RKO (cell line): Measurements from ENCODE around the gene GLP2R.

Experiments
- DNase-seq: peaks from one replicate; pipeline ENCODE4 v3.0.0-alpha.2; 2016; ENCODE audit warnings: low spot score

The GLP2R gene

DNA sequence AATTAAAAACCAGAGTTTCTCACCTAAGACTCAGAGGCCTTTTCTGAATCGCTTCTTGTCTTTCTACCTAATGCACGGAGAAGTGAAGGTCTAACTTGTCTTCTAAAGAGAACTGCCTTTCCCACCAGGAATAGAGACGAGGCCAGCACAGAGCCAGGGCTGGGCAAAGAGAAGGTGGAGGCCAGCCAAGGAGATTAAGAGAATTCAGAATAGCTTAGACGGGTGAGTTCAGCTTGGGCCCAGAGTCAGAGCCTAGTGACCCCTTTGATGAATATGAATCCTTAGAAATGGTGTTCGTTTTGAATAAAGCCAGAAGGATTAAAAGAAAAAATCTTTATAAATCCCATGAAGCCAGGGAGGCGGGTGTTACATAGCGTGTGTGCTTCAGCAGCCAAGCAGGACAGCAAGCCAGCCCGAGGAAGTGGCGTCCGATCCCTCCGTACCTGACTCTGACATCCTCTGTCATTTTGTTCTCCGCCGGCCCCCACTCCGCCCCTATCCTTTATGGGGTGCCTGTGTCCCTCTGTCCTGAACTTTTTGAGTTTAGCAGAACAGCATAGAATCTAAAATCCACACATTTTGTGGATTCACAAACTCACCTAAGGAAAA is 11.3 kb upstream of the GLP2R start:
- no peak for DNase-seq

DNA sequence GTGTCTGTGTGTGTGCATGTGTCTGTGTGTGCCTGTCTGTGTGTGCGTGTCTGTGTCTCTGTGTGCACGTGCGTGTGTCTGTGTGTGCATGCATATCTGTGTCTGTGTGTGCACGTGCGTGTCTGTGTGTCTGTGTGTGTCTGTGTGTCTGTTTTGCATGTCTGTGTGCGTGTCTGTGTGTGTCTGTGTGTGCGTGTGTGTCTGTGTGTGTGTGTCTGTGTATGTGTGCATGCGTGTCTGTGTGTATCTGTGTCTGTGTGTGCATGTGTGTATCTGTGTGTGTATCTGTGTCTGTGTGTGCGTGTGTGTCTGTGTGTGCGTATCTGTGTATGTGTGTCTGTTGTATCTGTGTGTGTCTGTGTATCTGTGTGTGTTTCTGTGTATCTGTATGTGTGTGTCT is 9.3 kb upstream of the GLP2R start:
- DNase-seq, result no peak

DNA sequence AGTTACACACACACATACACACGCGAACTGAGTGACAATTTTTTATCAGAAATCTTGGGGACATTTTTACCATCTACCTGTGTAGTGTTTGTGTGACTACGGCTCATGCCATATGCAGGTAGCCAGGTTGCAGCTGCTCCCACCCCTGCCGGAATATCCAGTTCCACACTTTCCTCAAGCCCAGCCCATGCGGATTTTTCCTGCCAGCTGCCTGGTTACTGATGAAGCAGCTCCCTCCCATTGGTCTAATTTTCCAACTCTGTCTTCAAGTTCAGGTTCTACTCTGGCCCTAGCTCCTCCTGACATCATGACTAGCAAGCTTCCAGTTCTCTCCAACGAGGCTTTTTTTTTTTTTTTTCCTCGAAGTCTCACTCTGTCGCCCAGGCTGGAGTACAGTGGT is 8.6 kb upstream of the GLP2R start:
- no peak for DNase-seq

DNA sequence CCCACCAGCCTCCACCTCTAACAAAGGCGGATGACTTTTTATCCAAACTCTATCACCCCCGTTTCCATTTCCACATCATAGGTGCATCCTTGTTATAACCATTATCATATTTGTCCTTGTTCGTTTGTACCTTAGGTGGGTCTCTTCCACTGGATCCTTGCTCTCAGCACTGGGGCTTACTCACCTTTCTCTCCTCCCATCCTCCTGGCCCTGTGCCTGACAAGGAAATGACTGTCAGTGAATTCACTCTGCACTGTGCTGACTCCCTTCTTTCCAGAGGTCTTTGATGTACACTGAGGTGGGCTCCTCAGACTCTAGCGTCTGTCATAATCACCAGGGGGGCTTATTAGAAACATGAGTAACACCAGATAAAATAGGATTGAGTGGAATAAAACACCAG is 7.0 kb upstream of the GLP2R start:
- no peak for DNase-seq

DNA sequence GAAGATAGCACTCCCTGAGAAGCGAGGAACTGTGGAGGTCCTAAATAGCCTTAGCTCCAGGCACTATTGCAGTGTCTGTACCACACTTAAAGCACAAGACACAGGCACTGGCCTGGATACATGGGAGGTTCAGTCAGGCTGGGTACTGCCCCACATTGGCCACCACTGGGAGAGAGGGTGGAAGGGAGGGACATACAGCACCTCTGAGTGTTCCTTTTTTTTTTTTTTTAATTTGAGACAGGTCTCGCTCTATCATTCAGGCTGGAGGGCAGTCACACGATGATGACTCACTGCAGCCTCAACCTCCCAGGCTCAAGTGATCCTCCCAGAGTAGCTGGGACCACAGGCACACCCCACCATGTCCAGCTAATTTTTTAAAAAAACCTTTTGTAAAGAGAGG is 5.3 kb upstream of the GLP2R start:
- no peak for DNase-seq

DNA sequence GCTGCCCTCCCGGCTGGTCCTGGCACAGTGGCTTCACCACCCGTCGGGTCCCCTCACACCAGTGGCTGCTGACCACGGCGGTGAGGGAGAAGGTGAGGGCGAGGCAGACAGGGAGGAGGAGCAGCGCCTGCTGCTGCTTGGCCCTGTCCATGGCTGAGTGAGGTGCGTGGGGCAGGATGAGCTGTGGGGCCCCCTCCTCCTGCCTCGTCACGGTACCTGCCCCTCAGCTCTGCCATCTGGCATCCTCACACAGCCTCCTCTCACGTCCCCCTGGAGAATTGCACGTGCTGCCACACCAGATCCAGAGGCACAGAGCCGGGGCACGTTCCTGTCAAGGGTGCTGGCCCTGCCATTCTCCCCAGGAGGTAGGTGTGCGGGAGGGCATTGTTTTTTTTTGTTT is 3.8 kb upstream of the GLP2R start, which contains the start of gene GSG1L2:
Gene GSG1L2 (minus strand): TSS at position 159 of the 400 bp plus-strand sequence. CDS start 8 bp downstream, at position 151.
- DNase-seq, result no peak

DNA sequence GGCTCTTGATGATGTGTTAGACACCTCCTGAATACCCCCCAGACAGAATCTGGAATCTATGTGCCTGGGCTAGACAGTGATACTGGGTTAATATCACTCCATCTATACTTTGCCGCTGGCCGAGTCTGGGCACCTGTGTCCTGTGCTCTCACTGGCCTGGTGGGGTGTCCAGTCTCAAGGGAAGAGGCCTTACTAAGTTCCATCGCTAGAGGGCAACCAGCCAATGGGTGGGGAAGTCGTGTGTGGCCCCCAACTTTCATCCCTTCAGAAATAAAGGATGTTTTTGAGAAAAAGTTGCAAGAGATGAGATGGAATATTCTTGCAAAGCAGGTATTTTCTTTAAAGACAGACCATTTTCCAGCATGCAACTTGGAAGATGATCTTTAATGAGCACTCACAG is 1.6 kb upstream of the GLP2R start:
- no peak for DNase-seq

DNA sequence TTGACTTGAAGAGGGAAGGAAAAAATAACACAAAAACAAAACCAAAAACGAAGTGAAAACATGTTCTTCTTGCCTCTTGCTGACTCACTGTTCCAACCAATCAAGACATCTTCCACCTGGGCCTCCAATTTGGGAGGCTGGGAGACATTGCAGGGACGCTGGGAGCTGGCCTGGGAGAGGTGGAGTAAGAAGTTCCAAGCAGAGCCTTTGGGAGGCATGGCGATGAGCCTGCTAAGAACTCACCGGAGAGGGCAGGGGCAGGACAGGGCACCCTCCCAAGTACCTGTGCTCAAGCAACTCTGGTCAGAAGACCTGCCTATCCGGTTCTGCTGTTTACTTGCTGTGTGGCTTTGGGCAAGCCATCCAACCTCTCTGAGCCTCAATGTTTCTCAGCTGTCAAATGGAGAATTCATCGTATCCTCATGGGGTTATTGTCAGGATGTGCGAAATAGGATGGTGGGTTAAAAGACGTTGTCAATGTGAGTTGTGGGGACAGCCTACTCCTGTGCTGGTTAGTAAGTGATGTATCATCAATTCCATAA is 856 bp upstream of the GLP2R start:
- no peak for DNase-seq

DNA sequence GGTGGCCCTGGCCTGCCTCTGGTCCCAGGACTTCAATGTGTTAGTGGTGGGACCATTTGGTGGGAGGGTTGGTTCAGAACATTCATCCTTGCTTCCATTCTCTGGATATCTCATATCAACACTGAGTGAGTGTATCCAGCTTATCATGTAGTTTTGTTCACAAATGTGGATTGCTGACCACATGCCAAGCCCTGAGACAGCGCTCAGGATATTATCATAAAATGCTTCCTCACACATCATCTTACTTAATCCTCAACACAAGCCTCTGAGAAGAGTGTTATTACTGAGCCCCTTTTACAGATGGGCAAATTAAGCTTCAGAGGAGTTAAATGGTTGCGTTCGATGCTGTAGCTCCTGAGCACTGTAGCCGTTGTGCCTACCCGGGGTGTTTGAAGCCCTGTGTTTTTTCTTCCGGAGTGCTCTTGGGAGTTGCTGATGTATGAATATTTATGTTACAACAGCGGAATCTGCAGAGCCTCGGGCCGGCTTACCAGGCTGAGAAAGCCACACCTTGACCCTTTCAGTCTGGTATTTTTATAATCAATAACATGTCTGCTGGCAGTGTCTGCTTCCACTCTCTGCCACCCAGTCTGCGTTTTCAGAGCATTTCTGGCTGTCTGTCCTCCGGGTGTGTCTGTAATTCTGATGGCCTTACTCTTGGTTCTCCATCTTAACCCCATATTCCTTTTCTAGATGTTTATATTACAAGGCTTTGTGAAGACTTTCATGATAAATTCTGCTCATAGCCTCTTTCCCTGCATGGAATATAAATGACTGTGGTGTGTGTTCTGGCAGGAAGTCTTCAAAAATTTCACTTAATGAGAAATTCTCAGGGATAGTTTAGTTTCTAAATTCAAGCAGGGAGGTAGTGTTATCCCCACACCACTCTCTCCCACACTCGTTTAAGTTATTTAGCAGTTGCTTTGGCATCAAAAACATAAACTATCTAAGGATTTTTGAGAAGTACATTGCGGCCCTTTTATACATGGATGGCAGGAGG is 2.9 kb downstream of the GLP2R start:
- no peak for DNase-seq

DNA sequence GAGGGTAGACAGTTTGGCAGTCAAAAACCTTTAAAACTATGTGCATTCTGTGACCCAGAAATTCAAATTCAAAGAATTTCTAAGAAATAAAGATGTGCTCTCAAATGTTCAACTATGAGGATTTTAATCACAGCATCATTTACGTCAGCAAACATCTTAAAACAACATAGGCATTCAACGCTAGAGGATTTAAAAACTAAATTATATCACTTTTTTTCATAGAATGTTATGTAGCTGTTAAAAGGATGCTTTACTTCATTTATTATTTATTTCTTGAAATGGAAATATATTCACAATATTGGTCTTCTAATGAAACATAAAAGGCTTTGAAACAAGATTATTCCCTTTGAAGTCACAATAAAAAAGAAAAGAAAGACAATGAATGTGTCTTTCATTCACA is 3.6 kb downstream of the GLP2R start:
- no peak for DNase-seq

DNA sequence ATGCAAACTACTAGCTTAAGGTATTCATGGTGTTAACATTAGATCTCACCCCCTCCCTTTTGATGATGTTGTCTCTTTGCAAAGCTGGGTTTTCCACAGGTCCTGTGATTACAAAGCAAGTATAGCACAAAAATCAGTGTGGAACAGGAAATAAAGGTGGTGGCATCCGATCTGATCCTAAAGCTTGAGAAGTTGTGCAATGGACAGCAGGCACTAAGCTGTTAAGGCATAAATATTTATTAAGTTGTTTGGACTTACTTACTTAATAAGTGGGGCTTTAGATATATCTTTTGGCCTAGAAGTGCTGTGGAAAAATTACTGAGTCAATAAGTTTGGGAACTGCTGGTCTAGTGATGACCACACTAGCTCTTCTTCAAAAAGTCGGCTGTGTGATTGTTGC is 5.0 kb downstream of the GLP2R start:
- DNase-seq, result no peak

DNA sequence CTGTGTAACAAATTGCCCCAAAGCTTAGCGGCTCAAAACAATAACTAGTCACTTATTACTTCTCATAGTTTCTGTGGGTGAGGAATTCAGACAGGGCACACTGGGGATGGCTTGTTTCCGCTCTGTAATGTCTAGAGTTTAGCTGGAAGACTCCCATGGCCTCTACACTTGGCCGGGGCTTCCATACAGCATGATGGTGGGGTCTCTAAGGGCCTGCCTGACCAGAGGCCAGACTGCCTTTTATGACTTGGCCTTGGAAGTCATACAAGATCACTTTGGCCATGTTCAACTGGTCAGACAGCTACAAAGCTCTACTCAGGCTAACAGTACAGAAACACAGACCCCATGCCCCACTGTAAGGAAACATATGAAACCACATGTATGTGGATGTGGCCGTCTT is 8.2 kb downstream of the GLP2R start:
- DNase-seq, result no peak

DNA sequence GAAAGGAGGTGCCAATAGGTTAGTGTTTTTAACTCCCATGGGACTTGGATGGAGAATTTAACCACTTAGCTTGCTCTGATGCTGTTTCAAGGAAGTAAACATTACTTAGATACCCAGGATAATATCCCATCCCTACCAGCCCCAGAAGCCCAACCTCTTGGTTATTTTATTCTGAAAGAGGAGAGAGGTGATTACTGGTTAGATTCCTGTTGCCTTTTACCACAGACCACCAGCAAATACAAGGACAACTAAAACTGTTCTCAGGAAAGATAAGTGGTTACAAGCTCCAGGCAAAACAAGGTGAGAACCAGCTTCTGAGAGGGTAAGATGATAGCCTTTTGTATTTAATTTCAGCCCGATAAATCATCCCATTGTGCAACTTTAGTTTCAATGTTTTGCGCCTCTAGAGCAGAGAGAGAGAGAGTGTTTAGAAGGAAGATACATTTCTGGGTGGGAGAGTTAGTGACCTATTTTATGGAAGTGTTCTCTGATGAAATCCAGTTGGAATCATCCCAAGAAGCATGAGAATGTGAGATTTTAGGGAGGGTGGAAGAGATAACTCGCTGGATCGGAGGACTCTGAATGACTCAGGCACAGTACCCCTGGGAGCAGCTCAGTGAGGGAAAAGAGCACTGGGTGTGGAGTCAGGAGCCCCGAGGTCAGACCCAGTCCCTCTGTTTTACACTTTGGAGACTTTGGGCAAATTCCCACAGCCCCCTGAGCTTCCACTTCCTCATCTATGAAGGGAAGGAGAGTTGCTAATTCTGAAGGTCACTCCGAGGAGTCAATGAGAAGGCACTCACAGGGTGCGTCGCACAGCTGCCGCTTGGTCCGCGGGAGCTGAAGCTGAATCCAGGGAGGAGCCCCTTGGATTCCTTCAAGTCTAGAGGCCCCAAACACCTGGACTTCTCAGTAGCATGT is 12.1 kb downstream of the GLP2R start:
- DNase-seq, result no peak

DNA sequence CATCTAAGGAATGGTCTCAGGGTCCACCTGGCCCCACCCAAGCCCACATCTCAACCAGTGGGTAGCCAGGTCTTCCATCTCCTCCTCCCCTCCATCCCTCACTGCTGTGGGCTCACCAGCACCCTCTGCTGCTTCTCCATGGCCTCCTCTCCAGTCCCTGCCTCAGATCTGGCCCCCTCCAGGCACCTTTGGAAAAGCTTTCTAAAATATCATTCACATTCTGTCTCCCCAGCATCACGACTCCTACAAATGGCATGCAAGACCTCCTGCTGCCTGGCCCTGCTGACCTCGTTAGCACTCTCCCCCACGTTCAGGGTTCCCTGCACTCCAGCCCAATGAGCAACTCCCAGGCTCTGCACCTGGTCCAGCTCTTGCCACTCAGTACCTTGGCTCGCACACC is 13.7 kb downstream of the GLP2R start:
- no peak for DNase-seq

DNA sequence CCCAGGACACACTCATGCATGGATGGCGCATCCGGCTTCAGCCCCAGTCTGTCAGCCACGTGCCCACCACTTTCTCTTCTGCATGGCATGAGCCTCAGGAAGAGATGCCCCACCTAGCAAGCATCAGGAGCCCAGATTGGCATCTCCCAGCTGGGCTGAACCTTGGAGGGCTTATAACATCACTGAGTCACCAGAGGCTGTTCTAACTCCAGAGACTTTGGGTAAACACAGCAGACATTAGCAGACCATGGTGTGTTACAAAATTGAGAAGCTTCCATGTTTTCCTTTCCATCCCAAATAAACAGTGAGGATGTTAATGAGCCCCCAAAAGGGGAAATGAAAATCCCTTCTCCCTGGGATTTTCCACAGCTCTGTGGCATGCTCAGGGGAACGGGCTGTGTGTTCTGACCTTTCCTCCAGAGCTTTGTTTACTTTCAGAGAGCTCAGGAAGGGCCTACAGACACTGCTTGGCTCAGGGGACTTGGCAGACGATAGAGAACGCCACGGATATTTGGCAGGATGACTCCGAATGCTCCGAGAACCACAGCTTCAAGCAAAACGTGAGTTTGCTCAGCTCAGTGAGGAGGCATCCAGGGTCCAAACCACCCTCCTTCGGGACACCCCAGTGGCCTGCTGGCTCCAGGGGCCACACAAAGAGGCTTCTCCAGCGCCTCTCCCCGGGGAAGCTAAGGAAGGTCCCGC is 16.5 kb downstream of the GLP2R start:
- DNase-seq, result no peak

DNA sequence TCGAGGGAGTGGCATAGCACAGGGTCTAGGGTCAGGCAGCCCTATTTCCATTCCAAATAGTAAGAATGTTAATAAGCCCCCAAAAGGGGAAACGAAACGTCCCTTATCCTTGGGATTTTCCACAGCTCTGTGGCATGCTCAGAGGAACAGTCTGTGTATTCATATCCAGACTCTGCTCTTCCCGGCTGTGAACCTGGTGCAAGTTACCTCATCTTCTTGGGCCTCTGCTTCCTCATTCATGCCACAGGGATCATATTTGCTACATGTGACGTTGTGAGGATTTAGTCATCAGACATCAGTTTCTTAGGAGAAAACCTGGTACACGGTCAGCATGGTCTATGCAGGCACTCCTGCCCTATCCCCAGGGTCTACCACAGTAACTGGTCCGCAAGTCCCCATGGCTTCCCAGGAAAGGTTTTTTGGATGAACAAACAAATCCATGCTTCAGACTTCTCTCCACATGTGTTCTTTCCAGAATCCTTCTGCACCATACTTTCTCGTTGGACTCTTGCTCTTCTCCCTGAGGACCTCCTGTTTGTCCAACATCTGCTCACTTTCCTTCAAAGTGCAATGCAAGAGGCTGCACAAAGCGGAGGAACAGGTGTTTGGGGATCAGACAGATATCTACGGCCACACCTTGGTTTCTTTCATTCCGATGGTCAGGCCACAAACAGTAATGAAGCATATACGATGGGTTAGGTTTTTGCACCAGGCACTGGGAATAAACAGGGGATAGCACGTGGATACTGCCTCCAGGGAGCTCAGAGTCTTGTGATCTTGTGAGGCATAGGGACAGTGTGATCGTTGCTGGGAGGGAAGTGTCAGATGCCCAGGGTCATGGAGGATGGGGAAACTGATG is 17.7 kb downstream of the GLP2R start:
- no peak for DNase-seq

DNA sequence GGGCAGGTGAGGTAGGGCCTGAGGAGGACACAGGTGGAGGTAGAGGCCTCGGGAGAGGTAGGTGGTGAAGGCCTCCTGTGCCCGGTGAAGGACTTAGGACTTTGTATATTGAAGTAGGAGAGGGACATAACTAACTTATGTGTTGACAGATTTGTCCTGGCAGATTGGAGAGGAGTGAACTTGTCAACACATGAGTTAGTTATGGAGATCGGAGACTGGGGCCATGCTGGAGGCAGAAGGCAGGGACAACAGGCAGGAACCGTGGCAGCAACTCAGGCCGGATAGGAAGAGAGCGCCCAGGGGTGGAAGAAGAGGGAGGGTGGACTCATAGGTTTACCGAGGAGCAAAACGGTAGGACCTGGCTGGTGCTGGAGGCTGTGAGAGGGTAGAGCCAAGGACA is 18.4 kb downstream of the GLP2R start:
- no peak for DNase-seq

DNA sequence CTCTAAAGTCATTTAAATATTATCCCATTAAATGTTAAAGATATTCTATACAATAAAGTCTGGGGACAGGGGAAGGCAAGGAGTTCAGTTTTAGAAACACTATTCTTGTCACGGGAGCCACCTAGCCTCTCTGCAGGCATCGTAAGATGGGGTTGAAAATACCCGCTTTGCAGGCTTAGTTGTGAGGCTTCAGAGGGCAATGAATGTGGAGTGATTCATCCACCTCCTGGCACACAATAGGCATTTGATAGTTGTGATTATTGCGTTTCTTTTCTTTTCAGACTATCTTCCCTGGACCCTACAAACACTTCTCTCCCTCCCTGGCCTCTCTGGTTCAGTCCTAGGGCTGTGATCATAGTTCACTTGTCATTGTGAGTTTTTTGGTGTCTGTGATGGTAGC is 19.6 kb downstream of the GLP2R start:
- no peak for DNase-seq

DNA sequence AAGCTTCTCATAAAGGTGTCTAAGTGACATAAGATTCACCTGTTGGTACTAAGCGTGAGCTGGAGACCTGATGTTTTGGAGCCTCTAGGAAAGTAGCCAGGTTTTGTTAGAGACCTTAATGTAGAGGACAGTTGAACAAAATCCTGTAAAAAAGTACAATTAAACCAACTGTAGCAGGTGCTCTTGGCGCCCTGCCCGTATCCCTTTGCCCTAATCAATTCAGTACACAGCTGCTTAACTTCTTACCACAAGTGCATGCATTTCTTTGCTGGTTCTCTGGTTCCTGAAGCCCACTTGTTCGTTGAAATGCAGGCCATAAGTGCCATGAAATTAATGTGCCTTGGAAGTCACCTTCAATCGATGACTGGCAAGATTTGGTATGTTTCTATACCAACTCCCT is 24.4 kb downstream of the GLP2R start:
- no peak for DNase-seq

DNA sequence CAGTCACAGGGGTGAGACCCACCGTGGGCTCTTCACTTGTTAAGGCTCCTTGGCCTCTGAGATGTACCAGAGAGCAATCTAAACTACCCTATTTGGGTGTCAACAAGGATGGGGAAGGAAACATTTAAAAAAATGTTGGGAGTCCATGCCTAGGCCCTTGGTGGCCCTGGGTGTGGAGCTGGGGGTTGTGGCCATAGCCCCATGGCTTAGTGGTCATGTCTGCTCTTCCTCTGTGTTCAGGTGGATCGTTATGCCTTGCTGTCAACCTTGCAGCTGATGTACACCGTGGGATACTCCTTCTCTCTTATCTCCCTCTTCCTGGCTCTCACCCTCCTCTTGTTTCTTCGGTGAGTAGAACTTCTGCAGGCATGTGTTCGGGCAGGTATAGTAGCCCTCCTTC is 28.5 kb downstream of the GLP2R start:
- DNase-seq, result no peak

DNA sequence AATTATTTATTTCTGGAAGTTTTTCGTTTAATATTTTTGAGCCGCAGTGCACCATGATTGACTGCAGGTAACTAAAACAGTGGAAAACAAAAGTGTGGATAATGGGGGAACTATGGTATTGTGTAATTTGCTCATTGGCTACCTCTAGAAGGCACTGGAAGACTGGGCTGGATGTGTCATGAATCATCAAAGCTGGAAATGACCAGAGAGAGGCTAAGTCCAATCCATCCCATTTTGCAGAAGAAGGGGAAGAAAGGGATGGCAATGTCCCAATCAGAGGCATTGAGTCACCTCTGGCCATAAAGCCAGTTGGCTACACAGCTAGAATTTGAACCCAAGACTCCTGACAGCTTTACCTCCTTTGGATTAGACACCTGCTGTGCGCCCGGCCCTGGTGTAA is 29.3 kb downstream of the GLP2R start:
- no peak for DNase-seq
